ENCODE results near the gene RNF150. TPM values are rescaled to one million over a fixed set of nuclear protein-coding genes. Genes with fewer than 3 reads are reported as not detected.

Gene RNF150
- total RNA-seq, 1 donor, result 16.4 TPM

DNA sequence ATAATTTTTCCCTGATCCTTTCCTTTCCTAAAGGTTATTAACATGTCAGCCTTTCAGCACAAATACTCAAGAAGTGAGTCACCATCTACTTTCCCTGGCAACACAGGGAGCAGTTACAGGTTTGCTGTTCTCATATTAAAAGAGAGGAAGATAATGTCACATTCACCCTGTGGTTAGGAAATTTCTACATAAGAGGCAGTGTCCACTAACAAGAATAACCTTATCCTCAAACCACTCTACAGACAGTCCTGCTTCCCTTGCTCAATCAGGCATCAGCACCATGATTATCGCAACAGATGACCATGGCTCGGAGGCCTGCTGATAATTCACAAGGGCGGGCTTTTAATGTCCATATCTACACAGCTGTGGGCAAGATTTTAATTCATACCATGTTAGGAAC, 30.9 kb downstream of the RNF150 start:
- TF ChIP-seq, protein P1, sequence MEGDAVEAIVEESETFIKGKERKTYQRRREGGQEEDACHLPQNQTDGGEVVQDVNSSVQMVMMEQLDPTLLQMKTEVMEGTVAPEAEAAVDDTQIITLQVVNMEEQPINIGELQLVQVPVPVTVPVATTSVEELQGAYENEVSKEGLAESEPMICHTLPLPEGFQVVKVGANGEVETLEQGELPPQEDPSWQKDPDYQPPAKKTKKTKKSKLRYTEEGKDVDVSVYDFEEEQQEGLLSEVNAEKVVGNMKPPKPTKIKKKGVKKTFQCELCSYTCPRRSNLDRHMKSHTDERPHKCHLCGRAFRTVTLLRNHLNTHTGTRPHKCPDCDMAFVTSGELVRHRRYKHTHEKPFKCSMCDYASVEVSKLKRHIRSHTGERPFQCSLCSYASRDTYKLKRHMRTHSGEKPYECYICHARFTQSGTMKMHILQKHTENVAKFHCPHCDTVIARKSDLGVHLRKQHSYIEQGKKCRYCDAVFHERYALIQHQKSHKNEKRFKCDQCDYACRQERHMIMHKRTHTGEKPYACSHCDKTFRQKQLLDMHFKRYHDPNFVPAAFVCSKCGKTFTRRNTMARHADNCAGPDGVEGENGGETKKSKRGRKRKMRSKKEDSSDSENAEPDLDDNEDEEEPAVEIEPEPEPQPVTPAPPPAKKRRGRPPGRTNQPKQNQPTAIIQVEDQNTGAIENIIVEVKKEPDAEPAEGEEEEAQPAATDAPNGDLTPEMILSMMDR (IDR thresholded peaks at IDR 0.05; ENCODE audit: insufficient read depth, low read depth, low read length), result no peak
- H3K4me3 ChIP-seq (ENCODE audit: low read depth, low read length), result no peak overlapping the region
- DNase-seq (ENCODE audit: low read depth), result peak; percentile 48

DNA sequence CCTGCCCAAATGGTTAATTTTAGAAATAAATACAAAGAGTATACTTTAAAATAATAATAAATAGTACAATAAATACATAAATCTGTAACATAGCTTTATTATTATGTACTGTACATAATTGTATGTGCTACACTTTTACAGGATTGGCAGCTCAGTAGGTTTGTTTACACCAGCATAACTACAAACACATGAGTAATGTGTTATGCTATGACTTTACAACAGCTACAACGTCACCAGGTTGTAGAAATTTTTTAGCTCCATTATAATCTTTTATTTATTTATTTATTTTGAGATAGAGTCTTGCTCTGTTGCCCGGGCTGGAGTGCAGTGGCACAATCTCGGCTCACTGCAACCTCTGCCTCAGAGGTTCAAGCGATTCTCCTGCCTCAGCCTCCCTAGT, 31.8 kb downstream of the RNF150 start:
- no peak overlapping the region for H3K4me3 ChIP-seq (ENCODE audit: low read depth, low read length)
- DNase-seq (ENCODE audit: low read depth), result no peak
- TF ChIP-seq, protein P1 (IDR thresholded peaks at IDR 0.05; ENCODE audit: insufficient read depth, low read depth, low read length), result no peak

DNA sequence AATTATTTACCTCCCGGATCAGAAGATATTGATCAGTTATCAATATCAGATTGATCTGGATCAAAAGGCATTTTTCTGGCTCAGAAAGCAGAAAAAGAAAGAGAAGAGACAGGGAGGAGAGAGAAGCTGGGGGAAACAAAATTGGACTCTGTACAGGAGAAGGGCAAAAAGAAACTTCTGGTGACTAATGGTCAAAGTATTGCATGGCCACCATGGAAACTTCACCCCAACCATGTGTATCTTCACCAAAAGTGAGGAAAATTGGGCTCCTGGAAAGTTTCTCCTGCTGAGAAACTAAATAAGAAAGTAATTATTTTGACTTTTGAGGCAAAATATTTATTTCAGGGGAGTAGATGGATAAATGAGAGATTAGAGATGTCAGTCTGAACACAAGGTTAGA, 33.9 kb downstream of the RNF150 start:
- no peak overlapping the region for H3K4me3 ChIP-seq (ENCODE audit: low read depth, low read length)
- peak; percentile 19 for DNase-seq (ENCODE audit: low read depth)
- TF ChIP-seq, protein P1 (IDR thresholded peaks at IDR 0.05; ENCODE audit: insufficient read depth, low read depth, low read length), result no peak

DNA sequence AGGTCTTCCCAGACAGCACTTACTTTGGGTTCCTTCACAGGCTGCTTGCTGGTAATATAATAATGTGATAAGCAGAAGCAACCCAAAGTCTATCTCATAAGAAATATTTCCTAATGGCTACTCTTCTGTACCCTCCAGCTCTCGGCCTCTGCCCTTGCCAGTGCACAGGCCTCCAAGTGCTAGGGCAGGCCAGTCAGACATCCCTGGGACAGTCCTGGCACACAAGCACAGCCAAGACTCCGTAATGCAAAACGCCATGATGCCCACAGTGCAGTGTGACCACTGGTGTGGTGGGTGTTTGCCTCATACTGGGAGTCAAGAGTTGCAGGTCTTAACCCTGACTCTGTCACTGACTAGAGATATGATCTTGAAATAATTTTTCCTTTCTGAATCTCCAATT, 35.1 kb downstream of the RNF150 start:
- H3K4me3 ChIP-seq (ENCODE audit: low read depth, low read length), result no peak overlapping the region
- TF ChIP-seq, protein P1 (IDR thresholded peaks at IDR 0.05; ENCODE audit: insufficient read depth, low read depth, low read length), result no peak
- no peak for DNase-seq (ENCODE audit: low read depth)

DNA sequence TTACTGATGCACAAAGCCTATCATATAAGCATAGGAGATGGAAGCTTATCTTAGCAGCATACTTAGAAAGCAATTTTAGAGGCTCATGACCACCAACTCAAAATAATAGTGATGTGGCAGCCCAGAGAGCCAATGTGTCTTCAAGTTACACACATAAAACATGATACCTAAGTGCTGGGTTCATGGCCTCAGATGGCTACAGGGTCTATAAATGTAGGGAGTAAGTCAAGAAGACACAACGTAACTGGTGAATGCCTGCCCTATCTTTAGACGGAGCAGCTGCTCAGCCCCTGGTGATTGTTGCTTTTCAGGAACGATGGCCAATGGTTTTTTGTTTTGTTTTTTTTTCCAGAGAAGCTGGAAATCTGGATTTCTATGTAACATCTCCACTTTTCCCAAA, 42.8 kb downstream of the RNF150 start:
- no peak for DNase-seq (ENCODE audit: low read depth)
- no peak overlapping the region for H3K4me3 ChIP-seq (ENCODE audit: low read depth, low read length)
- TF ChIP-seq, protein P1 (IDR thresholded peaks at IDR 0.05; ENCODE audit: insufficient read depth, low read depth, low read length), result no peak

DNA sequence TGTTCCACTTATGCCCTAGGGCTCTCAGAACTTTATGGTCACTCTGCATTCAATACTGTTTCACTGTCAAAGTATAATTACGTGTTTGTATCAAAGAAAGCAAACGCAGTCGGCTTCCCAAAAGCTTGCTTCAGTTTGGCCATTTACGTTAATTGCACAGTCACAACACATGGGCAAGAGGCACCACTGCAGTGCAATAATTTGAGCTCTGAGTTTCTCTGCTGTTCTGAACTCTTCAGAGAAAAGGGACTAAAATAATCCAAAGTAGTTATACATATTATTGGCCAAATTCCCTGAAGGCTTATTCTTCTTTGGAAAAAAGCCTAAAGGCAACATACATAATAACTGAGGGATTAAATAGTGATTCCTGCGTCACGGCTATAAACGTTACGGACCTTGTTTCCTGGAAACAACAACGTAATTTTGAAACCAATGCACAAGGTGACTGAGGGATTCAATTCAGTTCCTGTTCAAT, 51.3 kb downstream of the RNF150 start:
- TF ChIP-seq, protein P1 (IDR thresholded peaks at IDR 0.05; ENCODE audit: insufficient read depth, low read depth, low read length), result no peak
- H3K4me3 ChIP-seq (ENCODE audit: low read depth, low read length), result no peak overlapping the region
- no peak for DNase-seq (ENCODE audit: low read depth)

DNA sequence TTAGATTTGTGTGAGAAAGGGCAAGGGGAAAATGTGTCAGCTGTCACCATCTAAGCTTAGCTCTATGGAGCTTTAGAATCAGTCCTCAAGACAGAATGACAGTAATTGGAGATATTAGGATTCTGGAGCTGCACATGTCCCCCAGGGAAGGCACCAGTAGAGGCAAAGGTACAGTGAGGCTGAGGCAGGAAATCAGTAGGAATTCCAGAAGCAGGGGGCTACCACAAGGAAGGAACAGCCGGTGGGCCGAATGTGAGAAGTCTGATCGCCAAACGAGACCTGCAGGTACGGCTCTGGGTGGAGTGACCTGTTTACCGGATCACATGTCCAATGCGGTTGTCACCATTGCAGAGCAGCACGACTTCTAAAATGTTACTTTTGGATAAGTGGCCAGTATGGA, 52.6 kb downstream of the RNF150 start:
- no peak for DNase-seq (ENCODE audit: low read depth)
- TF ChIP-seq, protein P1 (IDR thresholded peaks at IDR 0.05; ENCODE audit: insufficient read depth, low read depth, low read length), result no peak

More for the DNA sequence above, 52.6 kb downstream of the RNF150 start:
- H3K4me3 ChIP-seq (ENCODE audit: low read depth, low read length), result no peak overlapping the region

Data from fibroblast of villous mesenchyme (primary cell).